Effector CD8-positive, alpha-beta T cell (primary cell): ENCODE data around the gene ZNF385B.

Source experiments
- DNase-seq: peaks from one replicate; lab custom pipeline; 2025; lab: John Stamatoyannopoulos, UW

ZNF385B gene

GRCh38 chr2:179588486-179589145 lies 272.8 kb downstream of the ZNF385B start:
- DNase-seq = no peak

GRCh38 chr2:179584760-179585159 lies 276.7 kb downstream of the ZNF385B start:
- no peak for DNase-seq

DNA sequence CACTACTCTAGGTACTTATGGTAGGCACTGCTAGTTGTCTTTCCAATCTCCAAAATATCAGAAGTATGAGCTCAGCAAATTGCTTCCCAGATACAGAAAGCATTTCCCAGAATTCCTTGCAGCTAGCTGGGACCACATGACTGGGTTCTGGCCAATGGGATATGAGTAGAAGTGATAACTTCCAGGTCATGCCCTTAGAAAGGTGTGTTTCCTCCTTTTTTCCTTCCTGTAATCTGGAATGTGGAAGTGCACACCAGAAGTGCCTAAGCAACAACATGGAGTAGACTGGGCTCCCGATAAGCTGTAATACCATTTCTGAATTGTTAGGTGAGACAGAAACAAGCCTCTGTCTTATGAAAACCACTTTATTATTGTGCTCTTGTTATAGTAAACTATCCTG lies 279.8 kb downstream of the ZNF385B start:
- DNase-seq = no peak

GRCh38 chr2:179580378-179581146 lies 280.9 kb downstream of the ZNF385B start:
- no peak for DNase-seq

DNA sequence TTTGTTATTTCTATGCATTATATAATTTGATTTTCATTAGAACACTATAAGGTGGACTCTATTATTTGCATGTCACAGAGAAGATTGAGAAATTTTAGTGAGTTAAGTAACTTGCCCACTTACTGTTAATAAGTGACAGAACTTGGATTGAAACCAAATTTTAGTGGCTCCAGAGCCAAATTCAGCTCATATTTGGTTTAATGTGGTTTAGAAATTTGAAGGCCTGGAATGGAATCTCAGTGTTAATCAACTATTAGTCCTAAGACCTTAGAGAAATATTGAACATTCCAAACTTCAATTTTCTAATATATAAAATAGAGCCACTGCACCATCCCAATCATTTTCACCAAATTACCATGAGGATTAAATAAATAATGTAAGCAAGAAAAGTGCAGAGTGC lies 281.6 kb downstream of the ZNF385B start:
- no peak for DNase-seq

GRCh38 chr2:179578171-179578916 lies 283.1 kb downstream of the ZNF385B start:
- no peak for DNase-seq

DNA sequence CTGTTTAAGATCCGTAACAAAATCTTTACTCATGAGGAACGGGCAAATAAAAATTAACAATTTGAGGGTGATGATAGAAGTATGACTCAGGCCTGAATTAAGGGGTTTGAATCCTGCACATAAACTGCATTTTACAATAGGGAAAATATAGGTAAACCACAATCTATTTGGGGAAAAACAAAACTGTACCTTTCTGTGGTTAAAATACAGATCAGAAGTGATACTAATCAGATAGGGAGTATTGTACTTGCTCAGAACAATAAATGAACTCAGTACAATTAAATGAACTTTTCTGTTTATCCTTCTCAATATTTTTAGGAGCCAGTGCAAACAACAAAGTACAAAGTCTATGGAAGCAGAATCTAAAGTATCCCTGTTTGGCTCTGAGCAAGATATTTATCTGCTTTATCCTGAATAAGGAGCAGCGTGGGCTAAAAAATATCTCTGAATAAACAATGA lies 287.3 kb downstream of the ZNF385B start:
- no peak for DNase-seq

DNA sequence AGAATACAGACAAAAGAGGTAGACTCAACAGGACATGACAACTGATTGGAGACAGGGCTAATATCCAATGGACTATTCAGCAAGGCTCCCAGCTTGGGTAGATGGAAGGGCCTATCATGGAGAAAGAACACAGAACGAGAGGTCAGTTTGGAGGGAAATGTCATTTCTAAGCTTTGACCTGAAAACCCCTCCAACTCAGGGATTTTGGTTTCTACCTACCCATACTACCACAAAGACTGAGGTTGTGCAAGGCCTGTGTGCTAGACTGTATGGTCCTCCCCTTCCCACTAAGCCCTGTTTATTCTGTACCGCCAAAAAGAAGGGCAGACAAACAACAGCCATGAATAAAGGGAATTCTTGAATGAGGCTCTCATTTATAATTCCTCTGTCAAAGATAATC lies 288.9 kb downstream of the ZNF385B start:
- no peak for DNase-seq

- no peak for DNase-seq
These were observed 289.7 kb downstream of the ZNF385B start for GRCh38 chr2:179571721-179572120.

DNA sequence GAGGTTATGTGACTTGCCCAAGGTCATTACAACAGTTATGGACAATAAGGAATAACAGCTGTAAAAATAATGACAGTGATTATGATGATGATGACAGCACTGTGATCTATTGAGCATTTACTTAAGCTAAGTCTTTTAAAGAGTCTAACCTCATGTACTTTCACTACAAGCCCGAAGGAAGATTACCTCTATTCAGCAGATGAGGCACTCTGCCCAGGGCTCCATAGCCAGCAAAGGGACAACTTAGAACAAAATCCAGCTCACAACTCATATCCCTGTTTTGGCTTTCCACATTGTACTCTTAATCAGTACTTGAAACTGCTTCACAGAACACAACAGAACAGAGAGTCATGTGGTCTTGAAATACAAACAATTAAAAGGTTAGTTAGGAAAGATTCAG lies 290.2 kb downstream of the ZNF385B start:
- DNase-seq = no peak

GRCh38 chr2:179569831-179570233 lies 291.6 kb downstream of the ZNF385B start:
- no peak for DNase-seq

GRCh38 chr2:179565807-179566206 lies 295.6 kb downstream of the ZNF385B start:
- DNase-seq = no peak

GRCh38 chr2:179562330-179562885 lies 299.0 kb downstream of the ZNF385B start:
- no peak for DNase-seq

DNA sequence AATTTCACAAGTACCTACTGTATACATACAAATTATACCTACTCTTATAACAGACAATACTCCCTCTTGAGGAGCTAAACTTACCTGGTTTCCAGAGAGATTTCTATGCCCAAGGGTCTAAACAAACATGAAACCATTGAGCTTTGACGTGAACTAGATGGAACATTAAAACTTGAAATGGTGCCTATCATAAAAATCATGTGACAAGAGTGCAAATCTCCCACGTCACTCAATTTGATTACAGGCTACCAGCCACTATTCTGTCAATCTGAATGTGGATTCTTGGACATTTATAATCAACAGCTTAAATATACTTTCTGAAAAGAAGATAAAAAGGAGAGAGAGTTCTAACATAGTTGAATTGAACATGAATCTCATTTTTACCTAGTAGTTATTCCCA lies 299.7 kb downstream of the ZNF385B start:
- no peak for DNase-seq

- DNase-seq = no peak
These were observed 301.1 kb downstream of the ZNF385B start for GRCh38 chr2:179560257-179560735.

- DNase-seq = no peak
These were observed 302.2 kb downstream of the ZNF385B start for GRCh38 chr2:179559108-179559806.

GRCh38 chr2:179558010-179558934 lies 303.1 kb downstream of the ZNF385B start:
- no peak for DNase-seq

- no peak for DNase-seq
These were observed 305.0 kb downstream of the ZNF385B start for GRCh38 chr2:179556425-179556824.

- DNase-seq = no peak
These were observed 305.6 kb downstream of the ZNF385B start for GRCh38 chr2:179555691-179556283.
